GM23248 (cell line): ENCODE data around the gene TIMM10.

Experiments used
- EZH2 ChIP-seq: fragments of 200-600 bp; sonication (generic); IDR thresholded peaks from 2 replicates; pipeline ENCODE4 v1.6.1; 2018; ENCODE audit warnings: antibody characterized with exemption, mild to moderate bottlenecking; ENCODE audit not compliant: insufficient read depth, poor library complexity, severe bottlenecking
- EZH2phosphoT487 ChIP-seq: fragments of 200-600 bp; sonication (generic); IDR thresholded peaks from 2 replicates; pipeline ENCODE4 v1.6.1; 2018; ENCODE audit warnings: antibody characterized with exemption, moderate library complexity, mild to moderate bottlenecking, low read depth; ENCODE audit not compliant: insufficient read depth

GRCh38 chr11:57481915-57482781 is 48.4 kb downstream of the TIMM10 start:
- TF ChIP-seq EZH2phosphoT487 (no peak), EZH2 (no peak)
